Panc1 (cell line): Measurements from ENCODE around the gene ARPP21.

Experiments
- CTCF ChIP-seq: fragments of 450-650 bp; IDR thresholded peaks from 2 replicates; pipeline ENCODE4 v1.5.1; 2017; ENCODE audit warnings: mild to moderate bottlenecking
- POLR2AphosphoS5 ChIP-seq: IDR thresholded peaks from 2 replicates; pipeline ENCODE4 v1.6.1; 2012; ENCODE audit warnings: mild to moderate bottlenecking, low read depth, low read length, moderate library complexity
- SIN3A ChIP-seq: IDR thresholded peaks from 2 replicates; pipeline ENCODE4 v1.6.1; 2012; ENCODE audit warnings: low read depth, mild to moderate bottlenecking, low read length, moderate library complexity, borderline replicate concordance; ENCODE audit not compliant: insufficient read depth

GRCh38 chr3:35602395-35602936 lies 36.9 kb upstream of the ARPP21 start:
- TF ChIP-seq CTCF (no peak), SIN3A (no peak), POLR2AphosphoS5 (no peak)
